ACHN (cell line): ENCODE data around the gene RCSD1.

ENCODE experiments used
- DNase-seq: peaks from one replicate; pipeline ENCODE4 v3.0.0-alpha.2; 2015
- in situ Hi-C: cut with HindIII; loops from 2 replicates; pipeline ENCODE4 v1.10.0; 2017; ENCODE audit warnings: low sequenced_read_pairs, low pct_ligation_motif_present, low pct_unique_long_range_greater_than_20kb

Gene RCSD1

DNA sequence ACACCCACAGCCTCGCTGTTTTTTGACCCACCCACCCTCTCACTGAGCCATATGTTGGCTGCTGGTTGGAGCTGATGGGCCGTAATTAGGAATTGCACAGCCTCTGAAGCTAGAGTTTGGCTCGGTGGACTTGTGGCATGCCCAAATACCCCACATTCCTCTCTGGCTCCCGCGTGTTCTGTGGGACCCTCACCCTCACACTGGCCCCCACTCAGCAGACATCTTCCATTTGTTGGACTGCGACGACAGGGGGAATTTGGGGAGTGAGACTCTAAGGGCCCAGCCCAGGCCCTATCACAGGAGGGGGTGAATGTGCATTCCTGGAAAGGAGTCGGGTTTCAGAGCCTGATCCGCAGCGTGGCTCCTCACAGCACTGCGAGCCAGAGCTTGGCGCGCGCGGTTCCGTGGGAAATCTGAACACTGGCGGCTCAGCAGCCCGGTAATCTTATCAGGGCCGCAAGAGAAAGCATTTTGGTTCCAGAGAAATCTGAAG is 5.2 kb downstream of the RCSD1 start:
- DNase-seq: no peak
- in situ Hi-C loops: no loop called here

DNA sequence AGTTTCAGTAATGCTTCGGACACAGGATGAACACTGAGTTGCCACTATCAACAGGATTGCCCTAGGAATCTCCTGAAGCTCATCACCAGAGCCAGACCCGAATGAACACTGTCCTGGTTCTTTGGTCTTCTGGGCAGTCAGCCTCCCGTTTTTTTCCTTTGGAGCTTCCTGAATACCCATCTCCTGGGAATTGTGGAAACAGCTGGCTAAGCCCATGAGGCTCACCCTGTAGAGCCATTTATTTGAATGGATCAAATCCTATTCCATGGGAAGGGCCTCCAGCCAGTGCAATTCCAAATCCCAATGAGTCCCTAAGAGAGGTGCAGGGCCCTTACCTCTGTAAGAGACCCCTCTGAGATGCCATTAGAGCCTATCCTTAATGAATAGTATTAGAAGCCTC is 5.9 kb downstream of the RCSD1 start:
- no peak for DNase-seq
- in situ Hi-C loops: no loop called here

DNA sequence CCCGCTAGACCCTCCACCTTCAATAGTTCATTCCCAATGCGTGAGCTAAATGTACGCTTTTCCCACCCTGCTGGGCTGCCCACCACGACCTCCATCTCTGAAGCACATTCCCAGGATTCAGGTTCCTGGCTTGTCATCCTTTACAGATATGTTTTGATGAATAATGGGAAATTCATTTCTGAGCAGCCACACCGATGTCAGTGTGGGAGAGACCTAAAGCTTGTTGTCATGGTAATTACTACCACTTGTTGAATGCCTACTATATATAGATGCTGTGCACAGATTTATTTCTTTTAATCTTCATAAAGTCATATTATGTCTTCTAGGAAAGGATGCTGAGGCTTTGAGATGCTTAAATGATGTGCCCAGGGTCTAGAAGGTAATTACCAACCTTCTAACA is 8.0 kb downstream of the RCSD1 start:
- DNase-seq: no peak
- in situ Hi-C loops: no loop called here

DNA sequence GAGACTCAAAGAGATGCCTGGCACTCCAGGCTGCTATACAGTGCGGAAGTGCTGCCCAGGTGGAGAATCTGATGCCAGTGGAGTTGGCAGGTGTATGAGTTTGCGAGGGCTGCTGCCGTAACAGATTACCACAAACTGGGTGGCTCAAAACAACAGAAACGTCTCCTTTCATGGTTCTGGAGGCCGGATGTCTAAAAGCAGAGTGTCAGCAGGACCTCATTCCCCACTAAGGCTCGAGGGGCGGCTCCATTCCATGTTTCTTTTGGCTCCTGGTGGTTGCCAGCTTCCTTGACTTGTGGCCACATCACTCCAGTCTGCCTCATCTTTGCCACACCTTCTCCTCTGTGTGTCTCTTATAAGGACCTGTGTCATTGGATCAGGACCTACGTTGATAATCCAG is 10.0 kb downstream of the RCSD1 start:
- in situ Hi-C loops: no loop called here
- no peak for DNase-seq

DNA sequence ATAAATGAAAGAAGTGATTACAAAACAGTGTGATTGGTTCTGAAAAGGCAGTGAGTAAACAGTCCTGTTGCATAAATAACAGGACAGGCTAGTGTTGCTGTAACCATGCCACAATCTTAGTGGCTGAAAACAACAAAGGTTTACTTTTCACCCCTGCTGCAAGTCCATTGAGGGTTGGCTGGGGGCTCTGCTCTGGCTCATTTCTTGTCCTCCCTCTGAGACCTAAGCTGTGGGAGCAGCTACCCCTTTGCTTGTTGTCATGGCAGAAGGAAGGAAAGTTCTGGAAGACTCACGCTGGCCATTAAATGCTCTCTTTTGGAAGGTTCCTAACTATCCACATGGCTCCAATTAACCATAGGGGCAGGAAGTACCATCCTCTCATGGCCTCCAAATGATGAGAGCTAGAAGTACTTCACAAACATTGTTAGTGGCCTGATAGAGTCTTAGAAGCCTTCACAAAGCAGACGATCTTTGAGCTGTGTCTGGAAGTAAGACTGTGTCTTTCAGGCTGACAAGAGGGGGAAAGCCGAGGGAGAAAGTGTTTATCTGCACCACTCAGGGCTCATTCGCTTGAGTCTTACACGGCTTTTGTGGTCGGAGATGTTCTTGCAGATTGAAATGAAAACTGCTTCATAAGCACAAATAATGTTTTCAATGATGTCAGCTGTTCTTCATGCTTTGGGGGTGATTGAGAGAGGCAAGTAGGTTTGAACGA is 11.9 kb downstream of the RCSD1 start:
- DNase-seq: no peak
- in situ Hi-C loops: no loop called here

DNA sequence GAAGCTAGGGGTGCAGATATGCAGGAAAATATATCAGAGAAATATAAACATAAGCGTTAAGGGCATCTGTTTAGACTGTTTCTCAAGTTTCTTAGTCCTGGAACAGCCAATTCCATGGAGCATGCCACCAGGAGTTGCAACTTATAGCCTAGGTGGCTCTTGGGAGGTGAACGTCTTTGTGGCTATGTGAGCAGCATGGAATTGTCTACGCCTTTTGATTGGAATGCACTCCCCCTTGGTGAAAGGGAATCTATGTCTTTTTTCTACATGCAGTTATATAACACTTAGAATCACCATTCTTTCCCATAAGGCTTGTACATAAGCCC is 12.4 kb downstream of the RCSD1 start:
- DNase-seq: no peak
- in situ Hi-C loops: no loop called here

DNA sequence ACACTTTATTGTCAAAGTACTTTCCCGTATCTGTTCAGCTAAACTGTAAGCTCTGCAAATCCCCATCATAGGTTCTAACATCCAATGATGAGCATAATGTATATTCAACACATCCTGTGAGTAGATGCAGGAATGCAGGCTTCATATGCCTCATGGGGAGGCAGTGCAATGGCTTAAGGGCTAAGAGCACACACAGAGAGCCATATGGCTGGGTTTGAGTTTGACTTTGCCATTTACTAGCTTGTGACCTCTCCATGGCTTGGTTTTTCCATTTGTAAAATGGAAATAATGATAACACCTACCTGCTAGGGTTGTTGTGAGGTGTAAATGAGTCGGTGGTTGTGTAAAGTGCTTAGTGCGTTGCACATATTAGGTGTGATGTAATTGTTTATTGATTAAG is 13.4 kb downstream of the RCSD1 start:
- DNase-seq: no peak
- in situ Hi-C loops: no loop called here

DNA sequence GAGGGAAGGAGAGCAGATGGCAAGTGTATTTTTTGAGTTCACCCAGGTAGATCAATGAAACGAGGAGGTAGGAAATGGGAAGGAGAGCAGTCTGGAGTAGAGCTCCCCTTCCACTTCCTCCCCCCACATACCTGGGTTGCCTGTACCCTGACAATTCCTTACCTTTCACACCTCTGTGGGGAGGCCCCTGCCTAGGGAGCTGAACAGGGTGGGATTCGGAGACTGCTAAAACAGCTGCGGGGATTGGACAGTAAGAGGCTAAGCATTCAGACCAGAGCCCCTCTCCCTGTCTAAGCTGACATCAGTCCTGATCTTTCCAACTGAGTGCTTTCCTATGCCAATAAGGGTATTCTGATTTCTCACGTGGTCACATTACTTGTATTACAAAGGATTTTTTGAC is 14.5 kb downstream of the RCSD1 start:
- no peak for DNase-seq
- in situ Hi-C loops: no loop called here

DNA sequence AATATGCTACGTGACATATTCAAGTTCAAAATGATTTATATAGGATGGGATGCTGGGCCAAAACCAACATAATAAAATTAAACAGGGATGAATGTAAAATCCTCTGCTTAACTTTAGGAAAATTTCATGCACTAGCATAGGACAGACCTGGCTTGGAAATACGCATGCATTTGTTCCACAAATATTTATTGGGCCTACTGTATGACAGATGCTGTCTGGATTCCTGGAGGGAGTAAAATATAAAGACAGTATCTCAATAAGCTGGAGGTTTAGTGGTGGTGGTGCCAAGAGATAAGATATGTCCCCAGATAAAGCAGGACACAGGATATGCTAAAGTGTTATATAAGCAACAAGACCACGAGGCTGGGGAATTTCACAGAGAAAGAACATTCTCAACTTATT is 15.1 kb downstream of the RCSD1 start:
- in situ Hi-C loops: no loop called here
- no peak for DNase-seq

DNA sequence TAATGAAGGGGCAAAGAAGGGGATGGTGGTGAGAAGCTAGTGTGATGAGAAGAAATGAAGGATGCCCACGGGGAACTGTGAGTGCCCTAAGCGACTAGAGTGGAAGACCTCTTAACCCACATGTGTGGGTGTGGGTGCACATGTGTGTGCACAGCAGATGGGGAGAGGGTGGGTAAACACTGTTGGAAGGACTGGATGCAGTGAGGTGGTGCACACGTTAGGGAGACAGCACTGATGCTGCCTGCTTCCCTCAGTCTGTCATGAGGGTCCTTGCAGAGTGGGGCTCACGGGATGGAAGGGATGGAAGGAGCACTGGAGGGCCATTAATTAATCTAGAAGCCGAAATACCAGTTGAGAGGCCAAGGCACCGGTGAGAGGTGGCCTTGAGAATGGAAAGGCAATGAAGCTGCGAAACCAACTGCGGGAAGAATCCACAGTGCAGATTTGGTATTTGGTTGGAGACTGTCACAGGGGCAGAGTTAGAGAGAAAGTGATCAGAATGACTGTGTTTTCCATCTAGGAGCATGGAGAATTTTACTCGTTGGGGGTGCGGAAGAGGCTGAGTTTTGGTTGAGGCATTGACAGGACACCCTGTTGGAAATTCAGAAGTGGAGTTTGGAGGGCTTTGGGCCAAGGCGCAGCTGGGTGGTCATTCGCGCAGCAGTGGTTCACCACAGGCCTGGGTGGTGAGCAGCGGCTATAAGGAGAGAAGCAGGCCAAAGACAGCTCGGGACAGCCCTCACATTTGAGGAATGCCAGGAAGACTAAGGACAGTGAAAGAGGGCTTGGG is 15.8 kb downstream of the RCSD1 start:
- in situ Hi-C loops: no loop called here
- DNase-seq: no peak

DNA sequence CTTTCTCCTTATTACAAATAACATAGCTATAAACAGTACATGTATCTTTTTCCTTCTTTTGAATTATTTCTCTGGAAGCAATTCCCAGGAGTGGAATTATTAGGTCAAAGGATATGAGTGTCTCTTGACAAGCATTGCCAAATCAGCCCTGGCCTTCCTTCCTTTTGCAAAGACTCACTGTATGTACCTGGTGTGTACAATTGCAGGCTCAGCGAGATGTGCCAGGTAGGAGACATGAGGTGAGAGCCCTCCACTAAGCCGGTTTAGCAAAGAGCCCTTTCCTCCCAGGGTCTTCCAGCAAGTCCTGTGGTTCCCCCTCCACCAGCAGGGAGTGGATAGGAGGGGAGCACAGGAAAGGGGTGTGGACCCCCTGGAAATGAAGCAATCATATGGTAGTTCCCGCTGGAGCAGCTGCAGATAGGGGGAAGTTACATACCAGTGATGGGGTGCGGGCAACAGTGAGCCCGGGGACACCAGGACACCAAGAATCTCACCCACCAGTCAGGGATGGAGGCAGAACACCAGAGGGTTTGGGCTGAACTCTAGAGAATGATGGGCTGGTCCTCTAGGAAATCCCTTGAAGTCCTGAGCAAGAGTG is 18.3 kb downstream of the RCSD1 start:
- in situ Hi-C loops: no loop called here
- DNase-seq: no peak

DNA sequence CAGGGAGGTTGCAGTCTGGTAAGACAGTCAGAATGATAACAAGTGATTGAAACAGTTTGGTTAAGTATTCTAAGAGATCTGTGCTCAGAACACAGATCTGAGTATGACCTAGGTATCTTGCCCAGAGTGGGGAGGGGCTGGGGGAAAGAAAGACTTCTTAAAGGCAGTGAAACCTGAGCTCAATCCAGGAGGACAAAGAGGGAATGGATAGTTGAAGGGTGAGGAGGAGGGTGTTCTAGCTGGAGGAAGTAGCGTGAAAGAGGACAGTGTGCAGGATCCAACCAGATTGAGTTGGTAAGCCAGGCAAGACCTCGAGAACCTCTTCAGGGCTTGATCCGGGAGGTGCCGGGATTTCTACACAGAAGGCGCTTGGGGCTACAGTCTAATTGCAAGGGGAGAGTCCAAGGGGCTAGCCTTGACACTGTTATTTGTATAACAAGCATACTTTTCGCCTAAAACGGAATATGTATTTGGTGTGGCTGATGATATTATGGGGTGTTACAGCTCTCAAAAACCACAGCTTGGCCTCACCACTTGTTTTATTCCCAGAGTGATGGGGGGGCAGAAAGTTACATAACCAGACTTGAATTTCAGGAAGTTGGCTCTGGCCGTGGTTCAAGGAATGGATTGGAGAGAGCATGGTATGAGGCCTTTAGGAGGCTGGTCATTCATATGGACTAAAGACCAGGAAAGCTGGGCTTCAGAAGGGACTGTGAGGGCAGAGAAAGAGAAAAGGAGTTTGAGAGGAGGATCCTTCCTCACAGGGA is 19.1 kb downstream of the RCSD1 start:
- no peak for DNase-seq
- in situ Hi-C loops: no loop called here

DNA sequence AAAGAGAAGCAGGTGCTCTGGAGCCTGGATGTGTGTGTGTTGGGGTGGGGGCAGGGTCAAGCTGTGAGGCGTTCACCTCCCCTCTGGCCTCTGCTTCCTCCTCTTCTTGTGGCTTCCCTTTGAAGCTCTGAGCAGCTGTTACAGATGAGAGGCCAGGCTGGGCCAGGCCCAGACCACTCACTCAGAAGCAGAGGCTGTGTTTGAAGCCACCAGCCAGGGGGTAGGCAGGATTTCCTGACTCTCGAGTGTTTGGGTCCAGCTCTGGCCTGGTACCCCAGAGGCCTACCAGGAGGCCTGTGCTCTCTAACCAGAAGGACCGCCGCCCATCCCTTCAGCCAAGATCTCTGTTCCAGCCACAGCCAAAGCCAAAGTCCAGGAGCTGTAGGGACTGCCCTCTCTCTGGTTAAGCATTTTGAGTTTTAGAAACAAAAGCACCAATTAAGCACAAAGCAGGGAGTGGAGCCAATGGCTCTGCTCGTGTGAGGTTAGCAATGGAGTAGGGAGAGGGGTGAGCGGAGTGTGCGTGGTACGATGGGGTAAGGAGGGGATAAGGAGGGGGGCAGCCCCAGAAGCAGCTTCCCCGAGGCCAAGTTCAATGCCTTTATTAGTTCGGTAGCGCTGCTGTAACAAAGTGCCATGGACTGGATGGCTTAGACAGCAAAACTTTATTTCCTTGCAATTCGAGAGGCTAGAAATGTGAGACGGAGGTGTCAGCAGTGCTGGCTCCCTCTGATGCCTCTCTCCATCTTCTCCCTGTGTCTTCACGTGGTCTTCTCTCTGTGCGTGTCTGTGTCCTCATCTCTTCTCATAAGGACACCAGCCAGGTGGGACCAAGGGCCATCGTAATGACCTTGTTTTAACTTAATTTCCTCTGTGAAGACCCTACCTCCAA is 20.5 kb downstream of the RCSD1 start:
- no peak for DNase-seq
- in situ Hi-C loops: no loop called here

DNA sequence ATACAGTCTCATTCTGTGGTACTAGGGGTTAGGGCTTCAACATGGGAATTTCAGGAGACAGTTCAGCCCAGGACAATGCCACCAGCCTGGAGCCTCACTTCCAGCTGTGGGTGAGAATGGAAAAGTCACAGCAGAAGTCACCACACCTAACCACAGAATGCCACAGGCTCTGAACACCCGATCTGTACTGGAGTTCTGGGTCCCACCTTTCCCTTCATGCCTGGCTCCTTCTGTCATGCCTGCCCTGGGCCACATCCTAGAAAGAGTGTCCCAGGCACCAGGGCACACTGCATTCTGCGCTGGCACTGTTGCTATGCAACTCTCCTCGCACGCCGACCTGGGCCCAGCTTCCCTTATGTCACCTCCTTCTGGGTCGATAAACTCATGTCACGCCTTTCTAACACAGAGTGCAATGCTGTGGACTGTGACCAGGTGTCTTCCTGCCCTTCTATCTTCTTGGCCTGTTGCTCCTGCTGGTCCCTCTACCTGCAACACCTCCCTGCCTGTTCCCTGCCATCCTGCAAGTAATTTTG is 21.2 kb downstream of the RCSD1 start:
- no peak for DNase-seq
- in situ Hi-C loops: no loop called here

DNA sequence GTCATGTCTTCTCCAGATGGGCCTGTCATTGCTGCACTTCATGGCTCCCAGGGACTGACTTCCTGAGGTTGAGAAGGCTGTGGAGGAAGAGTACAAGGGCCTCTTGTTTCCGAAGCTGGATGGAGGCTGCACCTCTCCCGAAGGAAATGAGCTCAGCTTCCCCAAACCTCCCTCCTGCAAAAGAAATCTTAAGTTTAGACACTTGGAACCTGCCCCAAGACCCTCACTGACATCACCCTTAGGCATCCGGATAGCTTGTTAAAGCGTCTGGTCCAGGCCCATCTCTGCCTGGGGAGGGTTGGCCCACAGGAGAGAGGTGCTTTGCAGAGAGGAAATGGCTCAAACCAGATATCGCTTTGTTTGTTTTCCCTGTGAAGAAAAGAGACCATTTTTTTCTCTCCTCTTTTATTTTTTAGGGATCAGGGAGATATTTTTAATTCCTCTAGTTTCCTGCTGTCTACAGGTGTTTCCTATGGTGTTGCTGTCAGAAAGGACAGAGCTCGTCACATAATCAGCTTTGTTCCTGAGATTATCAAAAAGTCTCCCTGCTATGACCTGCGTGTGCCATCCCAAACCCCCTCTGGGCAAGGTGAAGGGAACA is 25.0 kb downstream of the RCSD1 start:
- in situ Hi-C loops: no loop called here
- DNase-seq: no peak

DNA sequence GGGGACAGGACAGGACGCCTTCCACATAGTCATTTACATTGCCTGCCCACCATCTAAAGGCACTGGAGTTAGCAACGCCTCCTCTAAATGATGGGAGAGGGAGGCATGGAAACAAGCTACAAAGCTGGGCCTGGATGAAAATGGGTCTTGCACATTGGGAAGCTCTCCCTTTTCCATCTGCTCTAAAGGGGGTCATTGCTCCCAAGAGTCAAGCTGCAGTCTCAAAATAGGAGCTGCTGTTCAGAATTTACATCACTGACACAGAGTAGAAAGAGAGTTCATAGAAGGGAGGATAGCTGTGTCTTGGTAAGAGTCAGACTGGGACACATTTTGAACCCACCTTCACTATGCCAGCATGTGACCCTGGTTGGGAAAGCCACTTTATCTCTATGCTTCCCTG is 26.6 kb downstream of the RCSD1 start:
- DNase-seq: no peak

DNA sequence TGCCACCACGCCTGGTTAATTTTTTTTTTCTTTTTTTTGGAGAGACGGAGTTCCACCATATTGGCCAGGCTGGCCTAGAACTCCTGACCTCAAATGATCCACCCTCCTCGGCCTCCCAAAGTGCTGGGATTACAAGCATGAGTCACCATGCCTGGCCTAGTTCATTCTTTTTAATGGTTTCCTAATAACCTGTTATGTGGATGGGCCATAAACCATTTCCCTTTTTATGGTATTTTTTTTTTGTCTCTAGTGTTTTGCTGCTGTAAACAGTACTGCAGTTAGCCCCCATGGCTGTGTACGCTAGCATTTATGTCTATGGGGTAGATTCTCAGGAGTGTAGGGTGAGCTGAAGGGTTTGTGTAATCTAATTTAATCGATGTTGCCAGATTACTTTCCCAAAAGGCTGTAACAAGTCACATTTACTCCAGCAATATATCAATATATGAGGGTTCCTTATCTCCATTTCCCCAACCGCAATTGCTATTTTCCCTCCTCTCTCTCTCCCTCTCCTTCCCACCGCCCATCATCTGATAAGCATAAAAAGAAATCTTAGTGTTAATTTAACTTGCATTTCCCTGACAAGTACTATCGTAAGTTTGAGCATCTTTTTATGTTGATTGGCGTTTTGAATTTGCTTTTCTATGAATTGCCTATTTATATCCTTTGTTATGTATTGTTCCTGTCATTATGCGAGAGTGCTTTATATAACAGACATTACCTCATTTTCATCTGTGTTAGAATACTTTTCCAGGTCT is 28.7 kb downstream of the RCSD1 start:
- DNase-seq: no peak
- in situ Hi-C loops: no loop called here

More for the DNA sequence above, 26.6 kb downstream of the RCSD1 start:
- in situ Hi-C loops: no loop called here
